BJ (cell line): ENCODE measurements around the gene NCDN. TPM values are rescaled to one million over a fixed set of nuclear protein-coding genes. Genes with fewer than 3 reads are reported as not detected.

Experiments used
- CTCF ChIA-PET: fragments of 350-600 bp; formaldehyde crosslinking; extraction: SDS; loops from one replicate; lab custom pipeline; 2021; ENCODE audit warnings: antibody characterized with exemption, inconsistent platforms; lab: Yijun Ruan, JAX
- POLR2A ChIA-PET: fragments of 300-600 bp; sonication (Branson Sonifier 250); formaldehyde crosslinking; extraction: SDS; loops from one replicate; lab custom pipeline; 2021; ENCODE audit warnings: antibody characterized with exemption; lab: Charles Lee
- DNase-seq: peaks from one replicate; pipeline ENCODE4 v3.0.0-alpha.2; 2011; ENCODE audit warnings: low read depth
- H3K27me3 ChIP-seq: 2 replicates; pipeline ENCODE4 v1.6.0; 2011; ENCODE audit warnings: low read length; ENCODE audit not compliant: control insufficient read depth, insufficient read depth
- H3K36me3 ChIP-seq: 2 replicates; pipeline ENCODE4 v1.5.1; 2011; ENCODE audit warnings: low read length; ENCODE audit not compliant: control insufficient read depth, insufficient read depth
- H3K4me3 ChIP-seq: 2 replicates; pipeline ENCODE4 v1.5.1; 2011; ENCODE audit warnings: low read depth, mild to moderate bottlenecking, control low read depth, low read length
- CTCF ChIP-seq: IDR thresholded peaks from 2 replicates; pipeline ENCODE4 v1.5.1; 2011; ENCODE audit warnings: low read depth, mild to moderate bottlenecking, control low read depth, inconsistent platforms, low read length, moderate library complexity; ENCODE audit not compliant: insufficient read depth
- polyA plus RNA-seq: library from polyadenylated mRNA; depleted of rRNA; stranded (reverse); fragments of >200 nt; gene quantifications from 2 replicates; pipeline ENCODE4 v1.2.3, GENCODE V29; 2011

NCDN gene
- polyA plus RNA-seq, 1 experiment = 25.8 TPM

- Histone ChIP-seq H3K27me3 (no peaks in the 10 kb centered on the region), H3K36me3 (peaks cover 9% of the 10 kb centered on the region), H3K4me3 (no peak overlapping the region)
- DNase-seq = no peak
- ChIA-PET POLR2A (no interaction called here), CTCF (interaction anchor here (0.9 kb wide), 1 partner anchor 118 kb away, joined by 3 read pairs; no protein-coding TSS in a partner anchor)
- no peak for TF ChIP-seq CTCF
These were observed 40.3 kb downstream of the NCDN start for GRCh38 chr1:35597870-35598269.

DNA sequence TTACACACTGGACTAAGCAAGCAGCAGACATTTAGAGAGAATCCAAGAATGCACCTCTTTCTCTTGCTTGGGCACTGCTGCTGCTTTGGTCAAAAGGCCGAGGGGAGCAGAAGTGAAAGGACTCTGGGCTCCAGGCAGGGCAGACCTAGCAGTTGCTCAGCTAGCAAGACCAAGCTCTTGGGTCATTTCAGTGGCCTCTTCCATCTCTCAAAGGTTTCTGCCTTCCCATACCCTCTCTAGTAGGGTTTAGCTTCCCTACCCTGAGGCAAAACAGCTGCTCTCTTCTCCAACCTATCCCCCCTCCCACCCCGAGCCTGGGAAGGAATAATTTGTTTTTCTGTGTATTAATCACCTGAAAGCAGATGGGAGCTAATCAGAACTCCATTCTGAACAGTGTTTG, 41.3 kb downstream of the NCDN start:
- H3K4me3 ChIP-seq = no peak overlapping the region
- no peaks in the 10 kb centered on the region for H3K27me3 ChIP-seq
- POLR2A ChIA-PET = no interaction called here
- no peak for TF ChIP-seq CTCF
- CTCF ChIA-PET = interaction anchor here (1.7 kb wide), 1 partner anchor 31 kb away, joined by 4 read pairs; no protein-coding TSS in a partner anchor
- H3K36me3 ChIP-seq = peaks cover 10% of the 10 kb centered on the region
- no peak for DNase-seq

GRCh38 chr1:35599411-35599810, 41.8 kb downstream of the NCDN start:
- POLR2A ChIA-PET = no interaction called here
- Histone ChIP-seq H3K27me3 (no peaks in the 10 kb centered on the region), H3K4me3 (no peak overlapping the region), H3K36me3 (peaks cover 10% of the 10 kb centered on the region)
- TF ChIP-seq CTCF = no peak
- CTCF ChIA-PET = interaction anchor here (1.7 kb wide), 1 partner anchor 31 kb away, joined by 4 read pairs; no protein-coding TSS in a partner anchor
- DNase-seq = no peak

DNA sequence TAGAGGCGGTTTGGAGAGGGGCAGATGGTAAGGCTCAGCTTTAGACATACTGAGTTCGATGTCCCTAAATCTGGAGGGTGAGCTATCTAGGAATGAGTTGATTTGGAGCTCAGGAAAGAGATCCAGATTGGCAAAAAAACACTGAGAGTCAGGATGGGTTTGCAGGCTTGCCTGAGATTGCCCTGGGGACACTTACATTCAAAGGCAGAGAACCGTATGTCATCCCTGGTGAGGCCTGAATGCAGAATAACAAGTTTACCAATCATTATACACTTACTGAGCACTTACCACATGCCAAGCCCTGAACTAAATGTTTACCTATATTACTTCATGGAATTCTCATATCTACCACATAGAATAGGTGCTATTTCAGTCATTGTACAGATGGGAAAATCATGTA, 43.0 kb downstream of the NCDN start:
- TF ChIP-seq CTCF = no peak
- H3K36me3 ChIP-seq = peaks cover 10% of the 10 kb centered on the region
- DNase-seq = no peak
- no peak overlapping the region for H3K4me3 ChIP-seq
- ChIA-PET CTCF (interaction anchor here (0.9 kb wide), 2 partner anchors 8 to 115 kb away, joined by 3 read pairs; no protein-coding TSS in a partner anchor), POLR2A (no interaction called here)
- H3K27me3 ChIP-seq = no peaks in the 10 kb centered on the region

- no peak for DNase-seq
- no peak for TF ChIP-seq CTCF
- CTCF ChIA-PET = interaction anchor here (0.7 to 2.4 kb wide), 3 partner anchors 39 to 135 kb away, joined by 3 to 8 read pairs (median 4); no protein-coding TSS in a partner anchor
- H3K36me3 ChIP-seq = peaks cover 8% of the 10 kb centered on the region
- POLR2A ChIA-PET = no interaction called here
- no peak overlapping the region for H3K4me3 ChIP-seq
- H3K27me3 ChIP-seq = no peaks in the 10 kb centered on the region
These were observed 45.9 kb downstream of the NCDN start for GRCh38 chr1:35603468-35603867.
